Activated CD8-positive, alpha-beta T cell treated with anti-CD3 and anti-CD28 coated beads for 36 hours (primary cell): Measurements from ENCODE around the gene GPSM3. TPM values are rescaled to one million over a fixed set of nuclear protein-coding genes. Genes with fewer than 3 reads are reported as not detected.
"Not testable (repeated sequence)": the region's sequence is repeated elsewhere in the genome, so short reads cannot be mapped to it uniquely, and the experiment has no call there.

Experiments used
- ATAC-seq: fragments of 200-7000 bp; cut with Tn5 transposase; one replicate; pipeline ENCODE4 v1.10.0; 2021; ENCODE audit warnings: mild to moderate bottlenecking, moderate library complexity
- CTCF ChIA-PET: fragments of 350-600 bp; sonication (Branson Sonifier 250); formaldehyde crosslinking; loops from one replicate; lab custom pipeline; 2021; ENCODE audit warnings: antibody characterized with exemption; lab: Charles Lee
- POLR2A ChIA-PET: fragments of 350-600 bp; sonication (Branson Sonifier 250); formaldehyde crosslinking; loops from one replicate; lab custom pipeline; 2021; ENCODE audit warnings: antibody characterized with exemption; lab: Charles Lee
- DNase-seq: peaks from one replicate; pipeline ENCODE4 v3.0.0-alpha.2; 2020
- H3K27ac Mint-ChIP-seq: one replicate; pipeline ENCODE4 v1.8.0; 2021; ENCODE audit warnings: mild to moderate bottlenecking, mixed read lengths
- H3K27me3 Mint-ChIP-seq: one replicate; pipeline ENCODE4 v1.8.0; 2021; ENCODE audit warnings: mixed read lengths
- H3K36me3 Mint-ChIP-seq: one replicate; pipeline ENCODE4 v1.8.0; 2021; ENCODE audit warnings: low read depth, mixed read lengths
- H3K4me1 Mint-ChIP-seq: one replicate; pipeline ENCODE4 v1.8.0; 2021; ENCODE audit warnings: low read depth, mixed read lengths
- H3K4me3 Mint-ChIP-seq: one replicate; pipeline ENCODE4 v1.8.0; 2021; ENCODE audit warnings: mild to moderate bottlenecking, moderate library complexity, mixed read lengths
- H3K9me3 Mint-ChIP-seq: one replicate; pipeline ENCODE4 v1.8.0; 2021; ENCODE audit warnings: mixed read lengths
- intact Hi-C: fragments of 100-400 bp; cut with micrococcal nuclease; formaldehyde crosslinking; loops from one replicate; pipeline ENCODE4 v1.10.0; 2022
- total RNA-seq, 2 experiments: library from RNA; stranded (reverse); gene quantifications; one replicate each; pipeline ENCODE4 v1.2.3, GENCODE V29; 2021
- TF ChIP-seq, protein P1 (sequence below): fragments of 200-600 bp; IDR thresholded peaks from one replicate; pipeline ENCODE4 v1.8.0; 2022; ENCODE audit warnings: antibody characterized with exemption, mild to moderate bottlenecking

The GPSM3 gene
- total RNA-seq, 2 experiments from 2014 or later, result 67.8 to 68.7 TPM

DNA sequence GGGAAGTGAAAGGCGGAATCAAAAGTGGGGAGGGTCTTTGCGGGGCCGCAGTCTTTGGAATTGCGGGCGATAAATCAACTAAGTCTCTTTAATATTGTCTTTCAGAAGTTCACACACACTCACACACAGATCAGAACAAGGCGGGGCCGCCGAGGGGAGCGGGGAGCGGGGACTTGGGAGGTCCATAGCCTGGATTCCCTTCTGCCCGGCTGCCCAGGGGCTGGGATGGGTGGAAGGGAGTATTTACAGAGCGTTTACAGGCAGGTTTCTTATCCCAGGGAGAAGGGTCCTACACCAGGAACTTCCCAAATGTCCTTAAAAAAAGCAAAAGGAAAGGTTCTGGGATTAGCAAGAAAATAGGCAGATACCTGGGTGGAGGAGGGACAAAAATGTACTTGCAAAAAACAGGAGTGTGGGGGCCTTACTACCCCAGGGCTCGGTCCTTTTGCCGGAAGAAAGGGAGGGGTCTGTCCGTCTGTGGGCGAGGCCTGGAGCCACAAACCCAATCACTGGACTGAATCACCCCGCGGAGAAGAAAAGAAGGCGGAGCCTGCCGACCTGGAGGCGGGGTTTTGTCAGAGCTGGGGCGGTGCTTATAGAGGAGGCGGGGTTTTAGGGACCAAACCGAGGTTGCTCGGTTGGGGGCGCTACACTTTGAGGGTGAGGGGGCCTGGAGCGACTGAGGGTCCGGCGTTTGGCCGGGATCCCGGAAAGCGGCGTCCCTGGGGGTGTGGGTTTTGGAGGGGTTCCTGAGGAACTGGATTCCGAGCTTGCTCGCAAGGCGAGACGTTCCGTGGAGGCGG, 44.0 kb downstream of the GPSM3 start:
- TF ChIP-seq, protein P1, sequence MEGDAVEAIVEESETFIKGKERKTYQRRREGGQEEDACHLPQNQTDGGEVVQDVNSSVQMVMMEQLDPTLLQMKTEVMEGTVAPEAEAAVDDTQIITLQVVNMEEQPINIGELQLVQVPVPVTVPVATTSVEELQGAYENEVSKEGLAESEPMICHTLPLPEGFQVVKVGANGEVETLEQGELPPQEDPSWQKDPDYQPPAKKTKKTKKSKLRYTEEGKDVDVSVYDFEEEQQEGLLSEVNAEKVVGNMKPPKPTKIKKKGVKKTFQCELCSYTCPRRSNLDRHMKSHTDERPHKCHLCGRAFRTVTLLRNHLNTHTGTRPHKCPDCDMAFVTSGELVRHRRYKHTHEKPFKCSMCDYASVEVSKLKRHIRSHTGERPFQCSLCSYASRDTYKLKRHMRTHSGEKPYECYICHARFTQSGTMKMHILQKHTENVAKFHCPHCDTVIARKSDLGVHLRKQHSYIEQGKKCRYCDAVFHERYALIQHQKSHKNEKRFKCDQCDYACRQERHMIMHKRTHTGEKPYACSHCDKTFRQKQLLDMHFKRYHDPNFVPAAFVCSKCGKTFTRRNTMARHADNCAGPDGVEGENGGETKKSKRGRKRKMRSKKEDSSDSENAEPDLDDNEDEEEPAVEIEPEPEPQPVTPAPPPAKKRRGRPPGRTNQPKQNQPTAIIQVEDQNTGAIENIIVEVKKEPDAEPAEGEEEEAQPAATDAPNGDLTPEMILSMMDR, result peak; percentile 57
- DNase-seq, result peak; percentile 87
- ChIA-PET POLR2A (no interaction called here), CTCF (interaction anchor here (0.6 to 3.7 kb wide), 9 partner anchors 10 to 746 kb away, joined by 3 to 21 read pairs (median 4); partner anchors contain the start of genes ATF6B and TAP2)
- no peaks in the 10 kb centered on the region for H3K9me3 Mint-ChIP-seq
- peaks cover 3% of the 10 kb centered on the region for H3K36me3 Mint-ChIP-seq
- intact Hi-C loops, result no loop called here
- H3K4me1 Mint-ChIP-seq, result peaks cover 44% of the 10 kb centered on the region
- peak overlapping the region; percentile 63 for H3K27ac Mint-ChIP-seq
- ATAC-seq, result peak; percentile 89
- H3K4me3 Mint-ChIP-seq, result peak overlapping the region; percentile 78
- peaks cover 23% of the 10 kb centered on the region for H3K27me3 Mint-ChIP-seq

DNA sequence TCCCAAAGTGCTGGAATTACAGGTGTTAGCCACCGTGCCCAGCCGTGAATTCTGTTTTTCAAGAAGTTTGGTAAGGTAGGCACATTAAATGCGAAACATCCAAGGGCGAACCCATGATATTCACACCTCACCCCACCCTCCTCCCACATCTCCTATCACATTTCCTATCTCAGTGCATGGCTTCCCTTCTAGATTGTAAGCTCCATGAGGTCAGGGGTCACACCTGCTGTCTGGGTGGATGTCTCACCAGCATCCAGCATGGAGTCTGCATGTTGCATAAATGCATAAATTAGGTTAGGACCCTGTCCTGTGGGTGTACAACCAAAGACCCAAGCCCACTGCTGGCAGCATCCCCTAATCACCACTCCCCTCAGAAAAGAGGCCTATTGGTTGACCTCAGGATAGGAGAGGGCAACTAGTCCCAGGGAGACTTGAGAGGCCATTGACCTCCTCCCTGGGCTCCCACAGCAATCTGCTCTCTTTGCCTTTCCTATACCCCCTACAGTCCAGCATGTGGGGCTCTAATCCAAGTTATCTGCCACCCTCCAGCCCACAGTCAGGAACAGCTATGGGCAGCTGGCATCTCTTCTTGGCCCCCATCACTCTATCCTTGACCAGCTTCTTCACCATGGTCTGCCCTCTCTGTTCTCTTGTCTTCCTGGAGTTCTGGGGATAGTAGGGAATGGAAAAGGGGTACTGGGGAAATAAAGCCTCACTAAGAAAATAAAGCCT, 44.9 kb downstream of the GPSM3 start:
- ATAC-seq, result no peak
- DNase-seq, result no peak
- TF ChIP-seq, protein P1, result no peak
- peaks cover 23% of the 10 kb centered on the region for H3K27me3 Mint-ChIP-seq
- POLR2A ChIA-PET, result no interaction called here
- H3K4me1 Mint-ChIP-seq, result peaks cover 35% of the 10 kb centered on the region
- no peaks in the 10 kb centered on the region for H3K9me3 Mint-ChIP-seq
- H3K36me3 Mint-ChIP-seq, result peaks cover 3% of the 10 kb centered on the region
- H3K4me3 Mint-ChIP-seq, result peak overlapping the region; percentile 78
- CTCF ChIA-PET, result interaction anchor here (0.6 to 3.7 kb wide), 6 partner anchors 18 to 747 kb away, joined by 3 to 21 read pairs (median 4); partner anchors contain the start of genes ATF6B and TAP2
- intact Hi-C loops, result no loop called here
- H3K27ac Mint-ChIP-seq, result no peak overlapping the region

DNA sequence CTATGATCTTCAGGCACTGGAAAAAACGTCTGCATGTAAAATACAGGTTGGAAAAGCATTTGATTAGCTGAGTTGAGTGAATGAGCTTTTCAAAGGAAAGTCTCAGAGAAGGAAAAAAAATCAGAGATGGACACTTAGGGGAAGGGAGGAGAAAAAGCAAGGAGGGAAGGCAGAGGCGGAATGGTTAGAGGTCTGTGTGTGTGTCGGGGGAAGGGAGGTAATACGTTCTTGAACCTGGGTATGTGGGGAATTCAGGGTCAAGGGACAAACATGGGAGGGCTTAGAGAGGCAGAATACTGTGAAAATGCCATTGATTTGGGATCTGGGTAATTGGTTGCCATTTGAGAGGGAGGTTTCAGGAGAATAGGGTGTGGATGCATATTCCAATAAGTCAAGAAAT, 45.8 kb downstream of the GPSM3 start:
- no peak for ATAC-seq
- H3K27me3 Mint-ChIP-seq, result peaks cover 23% of the 10 kb centered on the region
- H3K9me3 Mint-ChIP-seq, result no peaks in the 10 kb centered on the region
- TF ChIP-seq, protein P1, result no peak
- ChIA-PET POLR2A (interaction anchor here (1.0 kb wide), 1 partner anchor 22 kb away, joined by 4 read pairs; no protein-coding TSS in a partner anchor), CTCF (interaction anchor here (3.7 kb wide), 1 partner anchor 28 kb away, joined by 21 read pairs; no protein-coding TSS in a partner anchor)
- H3K4me1 Mint-ChIP-seq, result peaks cover 28% of the 10 kb centered on the region
- intact Hi-C loops, result no loop called here
- no peak overlapping the region for H3K27ac Mint-ChIP-seq
- no peak overlapping the region for H3K4me3 Mint-ChIP-seq
- peaks cover 3% of the 10 kb centered on the region for H3K36me3 Mint-ChIP-seq
- DNase-seq, result no peak

DNA sequence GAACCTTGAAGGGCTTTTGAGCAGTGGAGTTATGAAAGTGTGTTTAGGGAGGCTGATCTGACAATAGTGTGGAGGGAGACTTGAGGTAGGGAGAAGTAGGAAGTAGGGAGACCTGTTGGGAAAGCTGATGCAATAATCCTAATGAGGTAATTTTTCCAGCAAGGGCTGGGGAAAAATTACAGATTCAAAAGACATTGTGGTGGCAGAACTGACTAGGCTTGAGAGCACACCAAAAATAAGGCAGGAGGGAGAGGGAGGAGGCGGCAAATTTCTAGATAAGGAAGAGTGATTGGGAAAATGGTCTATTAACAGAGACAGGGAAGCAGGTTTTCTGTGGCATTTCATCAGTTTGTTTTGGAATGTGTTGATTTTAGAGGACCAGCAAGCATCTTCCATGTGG, 46.2 kb downstream of the GPSM3 start:
- ChIA-PET POLR2A (interaction anchor here (1.0 kb wide), 1 partner anchor 21 kb away, joined by 4 read pairs; no protein-coding TSS in a partner anchor), CTCF (interaction anchor here (3.7 kb wide), 1 partner anchor 28 kb away, joined by 21 read pairs; no protein-coding TSS in a partner anchor)
- Mint-ChIP-seq H3K4me3 (no peak overlapping the region), H3K27ac (no peak overlapping the region), H3K4me1 (peaks cover 27% of the 10 kb centered on the region), H3K27me3 (peaks cover 23% of the 10 kb centered on the region), H3K9me3 (no peaks in the 10 kb centered on the region), H3K36me3 (peaks cover 3% of the 10 kb centered on the region)
- ATAC-seq (no peak), DNase-seq (no peak)
- TF ChIP-seq, protein P1, result no peak
- intact Hi-C loops, result no loop called here

DNA sequence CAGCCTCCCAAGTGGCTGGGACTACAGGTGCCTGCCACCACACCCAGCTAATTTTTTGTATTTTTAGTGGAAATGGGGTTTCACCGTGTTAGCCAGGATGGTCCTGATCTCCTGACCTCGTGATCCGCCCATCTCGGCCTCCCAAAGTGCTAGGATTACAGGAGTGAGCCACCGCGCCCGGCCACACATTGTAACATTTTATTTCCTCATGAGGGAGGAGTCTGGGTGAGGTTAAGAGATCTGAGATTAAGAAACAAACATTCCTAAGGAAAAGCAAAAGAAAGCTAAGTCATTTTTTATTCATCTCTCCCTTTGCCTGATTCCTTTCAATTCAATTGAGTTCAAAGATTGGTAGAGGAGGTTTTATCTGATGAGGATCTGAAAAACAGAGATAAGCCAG, 48.2 kb downstream of the GPSM3 start:
- Mint-ChIP-seq H3K4me1 (peaks cover 14% of the 10 kb centered on the region), H3K27me3 (peaks cover 14% of the 10 kb centered on the region)
- H3K36me3 Mint-ChIP-seq, POLR2A ChIA-PET, intact Hi-C loops, H3K4me3 Mint-ChIP-seq, H3K9me3 Mint-ChIP-seq, ATAC-seq, DNase-seq, H3K27ac Mint-ChIP-seq: not testable (repeated sequence)
- CTCF ChIA-PET, result interaction anchor here (1.4 kb wide), 1 partner anchor 26 kb away, joined by 5 read pairs; no protein-coding TSS in a partner anchor
